ENCODE measurements around the gene MTARC1. TPM values are rescaled to one million over a fixed set of nuclear protein-coding genes. Genes with fewer than 3 reads are reported as not detected.

MTARC1 gene
- total and polyA plus RNA-seq, 2 experiments from 2014 or later = 0.22 to 0.66 TPM

GRCh38 chr1:220791956-220792355 is 5.2 kb downstream of the MTARC1 start:
- no peak overlapping the region for H3K4me3 ChIP-seq
- no peak for DNase-seq
- no peaks in the 10 kb centered on the region for H3F3A ChIP-seq (ENCODE audit: insufficient read depth)
- no peaks in the 10 kb centered on the region for H3K36me3 ChIP-seq (ENCODE audit: low read depth)
- WGBS, 2 experiments (ENCODE audit: low coverage in 1 of 2, low lambda C conversion rate in 2 of 2, missing lambda C conversion rate in 2 of 2) = 74 to 78% methylated on average over 5 of the region's 5 CpGs
- H3K79me2 ChIP-seq (ENCODE audit: insufficient read depth) = no peaks in the 10 kb centered on the region
- H3K4me2 ChIP-seq (ENCODE audit: unreplicated experiment) = no peak overlapping the region
- no peaks in the 10 kb centered on the region for H3K9me3 ChIP-seq (ENCODE audit: low read depth)
- H3K27ac ChIP-seq = no peak overlapping the region
- H3K4me1 ChIP-seq (ENCODE audit: insufficient read depth) = no peaks in the 10 kb centered on the region
- TF ChIP-seq EZH2 (IDR thresholded peaks at IDR 0.05; ENCODE audit: insufficient read depth, poor library complexity, severe bottlenecking) = no peak
- TF ChIP-seq EZH2phosphoT487 (IDR thresholded peaks at IDR 0.05; ENCODE audit: insufficient read depth, low read depth) = no peak
- H3K27me3 ChIP-seq (replicated peaks; ENCODE audit: insufficient read depth) = no peaks in the 10 kb centered on the region
- H4K20me1 ChIP-seq (ENCODE audit: insufficient read depth) = no peaks in the 10 kb centered on the region
- in situ Hi-C loops (cut with MboI) = no loop called here
- H3K9me2 ChIP-seq (ENCODE audit: insufficient read depth) = no peaks in the 10 kb centered on the region
- no peak overlapping the region for H2AFZ ChIP-seq
- no peak overlapping the region for H3K9ac ChIP-seq

DNA sequence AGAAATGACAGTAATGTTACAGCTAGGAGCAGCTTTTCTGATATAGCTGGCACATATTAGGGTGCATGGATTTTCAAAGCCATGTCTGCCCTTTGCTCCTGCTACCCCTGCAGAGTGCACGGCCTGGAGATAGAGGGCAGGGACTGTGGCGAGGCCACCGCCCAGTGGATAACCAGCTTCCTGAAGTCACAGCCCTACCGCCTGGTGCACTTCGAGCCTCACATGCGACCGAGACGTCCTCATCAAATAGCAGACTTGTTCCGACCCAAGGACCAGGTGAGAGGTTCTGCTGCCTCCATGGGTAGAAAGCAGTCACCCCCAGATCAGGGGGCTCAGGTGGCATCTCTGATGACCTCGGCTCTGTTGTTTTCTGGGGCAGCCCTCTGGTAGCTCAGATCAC is 9.8 kb downstream of the MTARC1 start:
- H2AFZ ChIP-seq = no peak overlapping the region
- TF ChIP-seq EZH2phosphoT487 (IDR thresholded peaks at IDR 0.05; ENCODE audit: insufficient read depth, low read depth) = no peak
- TF ChIP-seq EZH2 (IDR thresholded peaks at IDR 0.05; ENCODE audit: insufficient read depth, poor library complexity, severe bottlenecking) = no peak
- H3K27ac ChIP-seq = no peak overlapping the region
- no peak overlapping the region for H3K9ac ChIP-seq
- no peaks in the 10 kb centered on the region for H3K27me3 ChIP-seq (replicated peaks; ENCODE audit: insufficient read depth)
- no peaks in the 10 kb centered on the region for H3K9me2 ChIP-seq (ENCODE audit: insufficient read depth)
- H3F3A ChIP-seq (ENCODE audit: insufficient read depth) = no peaks in the 10 kb centered on the region
- no peaks in the 10 kb centered on the region for H4K20me1 ChIP-seq (ENCODE audit: insufficient read depth)
- no peak for DNase-seq
- WGBS, 2 experiments (ENCODE audit: low coverage in 1 of 2, low lambda C conversion rate in 2 of 2, missing lambda C conversion rate in 2 of 2) = 84 to 90% methylated on average over 10 of the region's 10 CpGs
- no peaks in the 10 kb centered on the region for H3K79me2 ChIP-seq (ENCODE audit: insufficient read depth)
- H3K4me1 ChIP-seq (ENCODE audit: insufficient read depth) = 0 out of 2 replicates have a peak, but pooled peaks cover 3% of the 10 kb centered on the region
- in situ Hi-C loops (cut with MboI) = no loop called here
- H3K4me2 ChIP-seq (ENCODE audit: unreplicated experiment) = no peak overlapping the region
- no peak overlapping the region for H3K4me3 ChIP-seq
- H3K9me3 ChIP-seq (ENCODE audit: low read depth) = no peaks in the 10 kb centered on the region
- no peaks in the 10 kb centered on the region for H3K36me3 ChIP-seq (ENCODE audit: low read depth)

GRCh38 chr1:220797044-220797443 is 10.3 kb downstream of the MTARC1 start:
- 0 out of 2 replicates have a peak, but pooled peaks cover 3% of the 10 kb centered on the region for H3K4me1 ChIP-seq (ENCODE audit: insufficient read depth)
- no peak overlapping the region for H3K4me2 ChIP-seq (ENCODE audit: unreplicated experiment)
- DNase-seq = no peak
- no peaks in the 10 kb centered on the region for H3K9me2 ChIP-seq (ENCODE audit: insufficient read depth)
- no peak overlapping the region for H3K27ac ChIP-seq
- no peaks in the 10 kb centered on the region for H3K27me3 ChIP-seq (replicated peaks; ENCODE audit: insufficient read depth)
- no peak overlapping the region for H3K9ac ChIP-seq
- H3K79me2 ChIP-seq (ENCODE audit: insufficient read depth) = no peaks in the 10 kb centered on the region
- in situ Hi-C loops (cut with MboI) = no loop called here
- no peaks in the 10 kb centered on the region for H3F3A ChIP-seq (ENCODE audit: insufficient read depth)
- TF ChIP-seq EZH2 (IDR thresholded peaks at IDR 0.05; ENCODE audit: insufficient read depth, poor library complexity, severe bottlenecking) (no peak), EZH2phosphoT487 (IDR thresholded peaks at IDR 0.05; ENCODE audit: insufficient read depth, low read depth) (no peak)
- no peak overlapping the region for H2AFZ ChIP-seq
- no peak overlapping the region for H3K4me3 ChIP-seq
- no peaks in the 10 kb centered on the region for H3K36me3 ChIP-seq (ENCODE audit: low read depth)
- H3K9me3 ChIP-seq (ENCODE audit: low read depth) = no peaks in the 10 kb centered on the region
- no peaks in the 10 kb centered on the region for H4K20me1 ChIP-seq (ENCODE audit: insufficient read depth)

DNA sequence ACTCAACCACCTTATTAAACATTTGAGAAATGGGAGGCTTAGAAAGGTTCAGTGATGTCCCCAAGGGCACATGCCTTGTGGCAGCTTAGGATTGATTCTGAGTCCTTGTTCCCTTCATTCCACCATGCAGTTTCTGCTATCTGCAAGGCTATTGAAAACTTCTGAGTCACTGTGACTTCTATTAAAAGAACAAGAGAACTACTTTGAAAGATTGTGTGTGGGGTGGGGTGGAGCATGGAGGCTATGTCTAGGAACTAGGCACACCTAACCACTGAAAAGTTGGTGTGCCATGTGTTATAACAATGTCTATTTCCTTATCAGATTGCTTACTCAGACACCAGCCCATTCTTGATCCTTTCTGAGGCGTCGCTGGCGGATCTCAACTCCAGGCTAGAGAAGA is 10.8 kb downstream of the MTARC1 start:
- Histone ChIP-seq H2AFZ (no peak overlapping the region), H3F3A (ENCODE audit: insufficient read depth) (no peaks in the 10 kb centered on the region), H3K9me2 (ENCODE audit: insufficient read depth) (no peaks in the 10 kb centered on the region), H3K27ac (no peak overlapping the region), H3K4me3 (no peak overlapping the region), H3K9me3 (ENCODE audit: low read depth) (no peaks in the 10 kb centered on the region), H3K4me2 (ENCODE audit: unreplicated experiment) (no peak overlapping the region), H4K20me1 (ENCODE audit: insufficient read depth) (no peaks in the 10 kb centered on the region), H3K79me2 (ENCODE audit: insufficient read depth) (no peaks in the 10 kb centered on the region), H3K27me3 (replicated peaks; ENCODE audit: insufficient read depth) (no peaks in the 10 kb centered on the region), H3K9ac (no peak overlapping the region), H3K4me1 (ENCODE audit: insufficient read depth) (0 out of 2 replicates have a peak, but pooled peaks cover 3% of the 10 kb centered on the region), H3K36me3 (ENCODE audit: low read depth) (no peaks in the 10 kb centered on the region)
- peak; percentile 23 for DNase-seq
- in situ Hi-C loops (cut with MboI) = no loop called here
- TF ChIP-seq EZH2 (IDR thresholded peaks at IDR 0.05; ENCODE audit: insufficient read depth, poor library complexity, severe bottlenecking) (no peak), EZH2phosphoT487 (IDR thresholded peaks at IDR 0.05; ENCODE audit: insufficient read depth, low read depth) (no peak)
- 98 to 100% methylated on average over 3 of the region's 3 CpGs for WGBS, 2 experiments (ENCODE audit: low coverage in 1 of 2, low lambda C conversion rate in 2 of 2, missing lambda C conversion rate in 2 of 2)

- H3K79me2 ChIP-seq (ENCODE audit: insufficient read depth) = no peaks in the 10 kb centered on the region
- no peaks in the 10 kb centered on the region for H3K36me3 ChIP-seq (ENCODE audit: low read depth)
- WGBS, 2 experiments (ENCODE audit: low coverage in 1 of 2, low lambda C conversion rate in 2 of 2, missing lambda C conversion rate in 2 of 2) = 82 to 88% methylated on average over 2 of the region's 2 CpGs
- TF ChIP-seq EZH2 (IDR thresholded peaks at IDR 0.05; ENCODE audit: insufficient read depth, poor library complexity, severe bottlenecking) (no peak), EZH2phosphoT487 (IDR thresholded peaks at IDR 0.05; ENCODE audit: insufficient read depth, low read depth) (no peak)
- no peaks in the 10 kb centered on the region for H3F3A ChIP-seq (ENCODE audit: insufficient read depth)
- no peaks in the 10 kb centered on the region for H3K9me2 ChIP-seq (ENCODE audit: insufficient read depth)
- no peaks in the 10 kb centered on the region for H3K9me3 ChIP-seq (ENCODE audit: low read depth)
- H2AFZ ChIP-seq = no peak overlapping the region
- no peaks in the 10 kb centered on the region for H3K27me3 ChIP-seq (replicated peaks; ENCODE audit: insufficient read depth)
- no peak overlapping the region for H3K4me2 ChIP-seq (ENCODE audit: unreplicated experiment)
- no peak overlapping the region for H3K27ac ChIP-seq
- no peak overlapping the region for H3K9ac ChIP-seq
- in situ Hi-C loops (cut with MboI) = no loop called here
- no peak overlapping the region for H3K4me3 ChIP-seq
- no peak for DNase-seq
- 0 out of 2 replicates have a peak, but pooled peaks cover 3% of the 10 kb centered on the region for H3K4me1 ChIP-seq (ENCODE audit: insufficient read depth)
- no peaks in the 10 kb centered on the region for H4K20me1 ChIP-seq (ENCODE audit: insufficient read depth)
Observed at GRCh38 chr1:220798338-220798737, 11.6 kb downstream of the MTARC1 start.

All from GM23248 (cell line).